Left ventricle myocardium inferior (tissue), 1 donor: Measurements from ENCODE around the gene TIMP2. TPM values are rescaled to one million over a fixed set of nuclear protein-coding genes. Genes with fewer than 3 reads are reported as not detected.
"Not testable (repeated sequence)": the region's sequence is repeated elsewhere in the genome, so short reads cannot be mapped to it uniquely, and the experiment has no call there.

Experiments used
- DNase-seq: peaks from one replicate; pipeline ENCODE4 v3.0.0-alpha.2; 2020
- H3K27ac ChIP-seq: fragments of 200-600 bp; replicated peaks from 2 replicates; pipeline ENCODE4 v1.8.0; 2021
- H3K27me3 ChIP-seq: fragments of 200-600 bp; 2 replicates; pipeline ENCODE4 v1.8.0; 2021; ENCODE audit warnings: low read depth
- H3K36me3 ChIP-seq: fragments of 200-600 bp; 2 replicates; pipeline ENCODE4 v1.8.0; 2021
- H3K4me1 ChIP-seq: fragments of 200-600 bp; 2 replicates; pipeline ENCODE4 v1.8.0; 2021
- H3K4me3 ChIP-seq: fragments of 200-600 bp; 2 replicates; pipeline ENCODE4 v1.8.0; 2021; ENCODE audit warnings: mild to moderate bottlenecking, moderate library complexity
- H3K9me3 ChIP-seq: fragments of 200-600 bp; replicated peaks from 2 replicates; pipeline ENCODE4 v1.8.0; 2021
- CTCF ChIP-seq: fragments of 200-600 bp; IDR thresholded peaks from 2 replicates; pipeline ENCODE4 v1.8.0; 2021; ENCODE audit warnings: antibody characterized with exemption, mild to moderate bottlenecking, borderline replicate concordance
- intact Hi-C: fragments of 100-400 bp; cut with micrococcal nuclease; formaldehyde crosslinking; loops from one replicate; pipeline ENCODE4 v1.11.0; 2022
- total RNA-seq: library from RNA; stranded (reverse); fragmentation: NEBNext Ultra II Directional; extraction: Animal tissue kit (Norgen Biotek cat#: 25700); gene quantifications from one replicate; pipeline ENCODE4 v1.2.1, GENCODE V29; 2021
- donor health status: DM: no; HTN: yes; CAD: no; lungs with severe emphysema.

Gene TIMP2
- total RNA-seq, 1 donor from 2014 or later = 91.8 TPM

GRCh38 chr17:78892520-78892919 lies 32.7 kb downstream of the TIMP2 start:
- H3K36me3 ChIP-seq = no peaks in the 10 kb centered on the region
- peaks cover 88% of the 10 kb centered on the region for H3K4me1 ChIP-seq
- no peak overlapping the region for H3K4me3 ChIP-seq
- no peaks in the 10 kb centered on the region for H3K9me3 ChIP-seq
- no peak for TF ChIP-seq CTCF
- intact Hi-C loops = no loop called here
- no peak for DNase-seq
- H3K27me3 ChIP-seq = no peaks in the 10 kb centered on the region
- H3K27ac ChIP-seq = peak overlapping the region; percentile 28

GRCh38 chr17:78892062-78892456 lies 33.1 kb downstream of the TIMP2 start:
- Histone ChIP-seq H3K27ac (peak overlapping the region; percentile 28), H3K4me3 (no peak overlapping the region), H3K27me3 (no peaks in the 10 kb centered on the region), H3K9me3 (no peaks in the 10 kb centered on the region), H3K4me1 (peaks cover 84% of the 10 kb centered on the region), H3K36me3 (no peaks in the 10 kb centered on the region)
- no peak for DNase-seq
- intact Hi-C loops = no loop called here
- TF ChIP-seq CTCF = no peak

- DNase-seq = no peak
- no peaks in the 10 kb centered on the region for H3K36me3 ChIP-seq
- H3K4me3 ChIP-seq = no peak overlapping the region
- H3K9me3 ChIP-seq = no peaks in the 10 kb centered on the region
- intact Hi-C loops = no loop called here
- H3K27me3 ChIP-seq = no peaks in the 10 kb centered on the region
- H3K4me1 ChIP-seq = peaks cover 84% of the 10 kb centered on the region
- peak overlapping the region; percentile 28 for H3K27ac ChIP-seq
- TF ChIP-seq CTCF = no peak
Observed at GRCh38 chr17:78891406-78892061, 33.7 kb downstream of the TIMP2 start.

- H3K36me3 ChIP-seq = no peaks in the 10 kb centered on the region
- H3K27ac ChIP-seq = peak overlapping the region; percentile 28
- H3K4me3 ChIP-seq = no peak overlapping the region
Observed at GRCh38 chr17:78890498-78890897, 34.7 kb downstream of the TIMP2 start.

GRCh38 chr17:78890096-78890495 lies 35.1 kb downstream of the TIMP2 start:
- H3K9me3 ChIP-seq, intact Hi-C loops, H3K4me3 ChIP-seq, H3K36me3 ChIP-seq, DNase-seq, H3K27me3 ChIP-seq: not testable (repeated sequence)
- Histone ChIP-seq H3K4me1 (peaks cover 84% of the 10 kb centered on the region), H3K27ac (peak overlapping the region; percentile 28)

More at GRCh38 chr17:78890498-78890897, 34.7 kb downstream of the TIMP2 start:
- Histone ChIP-seq H3K9me3 (no peaks in the 10 kb centered on the region), H3K4me1 (peaks cover 84% of the 10 kb centered on the region), H3K27me3 (no peaks in the 10 kb centered on the region)
- intact Hi-C loops = no loop called here
- DNase-seq = peak; percentile 60
- no peak for TF ChIP-seq CTCF

GRCh38 chr17:78889531-78889930 lies 35.7 kb downstream of the TIMP2 start:
- Histone ChIP-seq H3K36me3 (no peaks in the 10 kb centered on the region), H3K4me3 (no peak overlapping the region), H3K9me3 (no peaks in the 10 kb centered on the region), H3K27ac (peak overlapping the region; percentile 28), H3K27me3 (no peaks in the 10 kb centered on the region), H3K4me1 (peaks cover 85% of the 10 kb centered on the region)
- no peak for TF ChIP-seq CTCF
- intact Hi-C loops = no loop called here
- DNase-seq = no peak
